ENCODE results near the gene RAPGEF4. TPM values are rescaled to one million over a fixed set of nuclear protein-coding genes. Genes with fewer than 3 reads are reported as not detected.

Gene RAPGEF4
- total and polyA plus RNA-seq, 2 of the 13 experiments (the other 11 are each of a cell fraction or from before 2014, with no cell fraction given), result 0.78 to 0.91 TPM

DNA sequence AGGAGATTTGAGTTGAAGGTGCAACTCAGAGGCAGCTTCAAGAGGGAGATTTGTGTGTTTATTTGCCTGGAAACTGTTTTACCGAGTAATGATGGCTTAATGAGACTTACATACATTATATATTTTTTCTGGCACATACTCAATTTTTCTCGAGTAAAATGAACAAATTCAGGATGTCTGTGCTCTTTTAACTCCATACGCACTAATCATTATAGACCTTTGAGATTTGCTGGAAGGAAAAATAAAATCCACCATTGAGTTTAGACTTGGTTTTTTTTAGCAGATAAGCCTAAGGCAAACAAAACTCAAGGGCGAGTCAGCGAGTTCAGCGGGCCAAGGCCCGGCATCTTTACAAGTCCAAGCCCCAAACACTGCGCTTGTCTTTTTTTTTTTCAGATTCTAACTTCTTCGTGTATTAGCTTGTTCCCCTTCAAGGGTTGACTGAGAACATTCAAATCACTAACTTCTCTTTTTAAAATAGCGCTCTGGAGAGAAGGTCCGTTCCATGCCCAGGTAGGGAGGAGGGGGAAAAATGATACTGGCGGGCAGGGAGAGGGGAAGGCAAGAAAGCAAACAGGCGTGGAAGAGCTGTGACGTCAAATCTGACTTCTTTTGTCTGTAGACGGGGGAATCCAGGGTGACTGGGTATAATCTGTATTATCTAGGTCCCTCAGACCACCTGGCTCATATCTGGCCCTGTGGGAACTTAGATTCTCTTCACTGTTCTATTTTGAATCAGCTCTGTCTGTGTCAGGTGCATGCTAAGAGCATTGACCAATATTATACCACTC is 267.3 kb downstream of the RAPGEF4 start (continued):
- TF ChIP-seq GATAD2A (CRISPR knock-in tag; IDR thresholded peaks at IDR 0.05), result peak; percentile 82
- TF ChIP-seq THAP11 (CRISPR knock-in tag; IDR thresholded peaks at IDR 0.05), result peak; percentile 14; the same call in 1 of the 2 replicates
- TF ChIP-seq, protein P1, sequence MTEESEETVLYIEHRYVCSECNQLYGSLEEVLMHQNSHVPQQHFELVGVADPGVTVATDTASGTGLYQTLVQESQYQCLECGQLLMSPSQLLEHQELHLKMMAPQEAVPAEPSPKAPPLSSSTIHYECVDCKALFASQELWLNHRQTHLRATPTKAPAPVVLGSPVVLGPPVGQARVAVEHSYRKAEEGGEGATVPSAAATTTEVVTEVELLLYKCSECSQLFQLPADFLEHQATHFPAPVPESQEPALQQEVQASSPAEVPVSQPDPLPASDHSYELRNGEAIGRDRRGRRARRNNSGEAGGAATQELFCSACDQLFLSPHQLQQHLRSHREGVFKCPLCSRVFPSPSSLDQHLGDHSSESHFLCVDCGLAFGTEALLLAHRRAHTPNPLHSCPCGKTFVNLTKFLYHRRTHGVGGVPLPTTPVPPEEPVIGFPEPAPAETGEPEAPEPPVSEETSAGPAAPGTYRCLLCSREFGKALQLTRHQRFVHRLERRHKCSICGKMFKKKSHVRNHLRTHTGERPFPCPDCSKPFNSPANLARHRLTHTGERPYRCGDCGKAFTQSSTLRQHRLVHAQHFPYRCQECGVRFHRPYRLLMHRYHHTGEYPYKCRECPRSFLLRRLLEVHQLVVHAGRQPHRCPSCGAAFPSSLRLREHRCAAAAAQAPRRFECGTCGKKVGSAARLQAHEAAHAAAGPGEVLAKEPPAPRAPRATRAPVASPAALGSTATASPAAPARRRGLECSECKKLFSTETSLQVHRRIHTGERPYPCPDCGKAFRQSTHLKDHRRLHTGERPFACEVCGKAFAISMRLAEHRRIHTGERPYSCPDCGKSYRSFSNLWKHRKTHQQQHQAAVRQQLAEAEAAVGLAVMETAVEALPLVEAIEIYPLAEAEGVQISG (CRISPR knock-in tag; IDR thresholded peaks at IDR 0.05), result 0 out of 2 replicates have a peak, but pooled peaks have one; percentile 23
- peak; percentile 37 for TF ChIP-seq HDAC1 (CRISPR knock-in tag; IDR thresholded peaks at IDR 0.05)
- TF ChIP-seq, protein P2, sequence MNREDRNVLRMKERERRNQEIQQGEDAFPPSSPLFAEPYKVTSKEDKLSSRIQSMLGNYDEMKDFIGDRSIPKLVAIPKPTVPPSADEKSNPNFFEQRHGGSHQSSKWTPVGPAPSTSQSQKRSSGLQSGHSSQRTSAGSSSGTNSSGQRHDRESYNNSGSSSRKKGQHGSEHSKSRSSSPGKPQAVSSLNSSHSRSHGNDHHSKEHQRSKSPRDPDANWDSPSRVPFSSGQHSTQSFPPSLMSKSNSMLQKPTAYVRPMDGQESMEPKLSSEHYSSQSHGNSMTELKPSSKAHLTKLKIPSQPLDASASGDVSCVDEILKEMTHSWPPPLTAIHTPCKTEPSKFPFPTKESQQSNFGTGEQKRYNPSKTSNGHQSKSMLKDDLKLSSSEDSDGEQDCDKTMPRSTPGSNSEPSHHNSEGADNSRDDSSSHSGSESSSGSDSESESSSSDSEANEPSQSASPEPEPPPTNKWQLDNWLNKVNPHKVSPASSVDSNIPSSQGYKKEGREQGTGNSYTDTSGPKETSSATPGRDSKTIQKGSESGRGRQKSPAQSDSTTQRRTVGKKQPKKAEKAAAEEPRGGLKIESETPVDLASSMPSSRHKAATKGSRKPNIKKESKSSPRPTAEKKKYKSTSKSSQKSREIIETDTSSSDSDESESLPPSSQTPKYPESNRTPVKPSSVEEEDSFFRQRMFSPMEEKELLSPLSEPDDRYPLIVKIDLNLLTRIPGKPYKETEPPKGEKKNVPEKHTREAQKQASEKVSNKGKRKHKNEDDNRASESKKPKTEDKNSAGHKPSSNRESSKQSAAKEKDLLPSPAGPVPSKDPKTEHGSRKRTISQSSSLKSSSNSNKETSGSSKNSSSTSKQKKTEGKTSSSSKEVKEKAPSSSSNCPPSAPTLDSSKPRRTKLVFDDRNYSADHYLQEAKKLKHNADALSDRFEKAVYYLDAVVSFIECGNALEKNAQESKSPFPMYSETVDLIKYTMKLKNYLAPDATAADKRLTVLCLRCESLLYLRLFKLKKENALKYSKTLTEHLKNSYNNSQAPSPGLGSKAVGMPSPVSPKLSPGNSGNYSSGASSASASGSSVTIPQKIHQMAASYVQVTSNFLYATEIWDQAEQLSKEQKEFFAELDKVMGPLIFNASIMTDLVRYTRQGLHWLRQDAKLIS (CRISPR knock-in tag; IDR thresholded peaks at IDR 0.05), result no peak
- no peak for TF ChIP-seq ZNF790 (CRISPR knock-in tag; IDR thresholded peaks at IDR 0.05; ENCODE audit: borderline replicate concordance)
- TF ChIP-seq TBX2 (CRISPR knock-in tag; IDR thresholded peaks at IDR 0.05; ENCODE audit: borderline replicate concordance), result peak; percentile 57; the same call in 1 of the 2 replicates
- TF ChIP-seq, protein P3, sequence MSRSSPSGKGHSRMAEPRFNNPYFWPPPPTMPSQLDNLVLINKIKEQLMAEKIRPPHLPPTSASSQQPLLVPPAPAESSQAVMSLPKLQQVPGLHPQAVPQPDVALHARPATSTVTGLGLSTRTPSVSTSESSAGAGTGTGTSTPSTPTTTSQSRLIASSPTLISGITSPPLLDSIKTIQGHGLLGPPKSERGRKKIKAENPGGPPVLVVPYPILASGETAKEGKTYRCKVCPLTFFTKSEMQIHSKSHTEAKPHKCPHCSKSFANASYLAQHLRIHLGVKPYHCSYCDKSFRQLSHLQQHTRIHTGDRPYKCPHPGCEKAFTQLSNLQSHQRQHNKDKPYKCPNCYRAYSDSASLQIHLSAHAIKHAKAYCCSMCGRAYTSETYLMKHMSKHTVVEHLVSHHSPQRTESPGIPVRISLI (CRISPR knock-in tag; IDR thresholded peaks at IDR 0.05; ENCODE audit: borderline replicate concordance), result peak; percentile 99
- TF ChIP-seq, protein P4, sequence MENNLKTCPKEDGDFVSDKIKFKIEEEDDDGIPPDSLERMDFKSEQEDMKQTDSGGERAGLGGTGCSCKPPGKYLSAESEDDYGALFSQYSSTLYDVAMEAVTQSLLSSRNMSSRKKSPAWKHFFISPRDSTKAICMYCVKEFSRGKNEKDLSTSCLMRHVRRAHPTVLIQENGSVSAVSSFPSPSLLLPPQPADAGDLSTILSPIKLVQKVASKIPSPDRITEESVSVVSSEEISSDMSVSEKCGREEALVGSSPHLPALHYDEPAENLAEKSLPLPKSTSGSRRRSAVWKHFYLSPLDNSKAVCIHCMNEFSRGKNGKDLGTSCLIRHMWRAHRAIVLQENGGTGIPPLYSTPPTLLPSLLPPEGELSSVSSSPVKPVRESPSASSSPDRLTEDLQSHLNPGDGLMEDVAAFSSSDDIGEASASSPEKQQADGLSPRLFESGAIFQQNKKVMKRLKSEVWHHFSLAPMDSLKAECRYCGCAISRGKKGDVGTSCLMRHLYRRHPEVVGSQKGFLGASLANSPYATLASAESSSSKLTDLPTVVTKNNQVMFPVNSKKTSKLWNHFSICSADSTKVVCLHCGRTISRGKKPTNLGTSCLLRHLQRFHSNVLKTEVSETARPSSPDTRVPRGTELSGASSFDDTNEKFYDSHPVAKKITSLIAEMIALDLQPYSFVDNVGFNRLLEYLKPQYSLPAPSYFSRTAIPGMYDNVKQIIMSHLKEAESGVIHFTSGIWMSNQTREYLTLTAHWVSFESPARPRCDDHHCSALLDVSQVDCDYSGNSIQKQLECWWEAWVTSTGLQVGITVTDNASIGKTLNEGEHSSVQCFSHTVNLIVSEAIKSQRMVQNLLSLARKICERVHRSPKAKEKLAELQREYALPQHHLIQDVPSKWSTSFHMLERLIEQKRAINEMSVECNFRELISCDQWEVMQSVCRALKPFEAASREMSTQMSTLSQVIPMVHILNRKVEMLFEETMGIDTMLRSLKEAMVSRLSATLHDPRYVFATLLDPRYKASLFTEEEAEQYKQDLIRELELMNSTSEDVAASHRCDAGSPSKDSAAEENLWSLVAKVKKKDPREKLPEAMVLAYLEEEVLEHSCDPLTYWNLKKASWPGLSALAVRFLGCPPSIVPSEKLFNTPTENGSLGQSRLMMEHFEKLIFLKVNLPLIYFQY (CRISPR knock-in tag; IDR thresholded peaks at IDR 0.05; ENCODE audit: borderline replicate concordance), result peak; percentile 70; the same call in 1 of the 2 replicates
- peak; percentile 67 for TF ChIP-seq CREM (IDR thresholded peaks at IDR 0.05)
- TF ChIP-seq CREM (CRISPR knock-in tag; IDR thresholded peaks at IDR 0.05), result no peak
- TF ChIP-seq FOXM1 (CRISPR knock-in tag; IDR thresholded peaks at IDR 0.05), result no peak
- peak; percentile 62; the same call in 1 of the 2 replicates for TF ChIP-seq SOX5 (CRISPR knock-in tag; IDR thresholded peaks at IDR 0.05; ENCODE audit: borderline replicate concordance)
- TF ChIP-seq NR2F1 (CRISPR knock-in tag; IDR thresholded peaks at IDR 0.05), result 0 out of 4 replicates have a peak, but pooled peaks of 1 of the 2 experiments have one; percentile 22
- no peak for TF ChIP-seq PAX8 (CRISPR knock-in tag; IDR thresholded peaks at IDR 0.05; ENCODE audit: borderline replicate concordance)

Data from HepG2 (cell line).